ENCODE measurements around the gene MRPL41.

Gene MRPL41

DNA sequence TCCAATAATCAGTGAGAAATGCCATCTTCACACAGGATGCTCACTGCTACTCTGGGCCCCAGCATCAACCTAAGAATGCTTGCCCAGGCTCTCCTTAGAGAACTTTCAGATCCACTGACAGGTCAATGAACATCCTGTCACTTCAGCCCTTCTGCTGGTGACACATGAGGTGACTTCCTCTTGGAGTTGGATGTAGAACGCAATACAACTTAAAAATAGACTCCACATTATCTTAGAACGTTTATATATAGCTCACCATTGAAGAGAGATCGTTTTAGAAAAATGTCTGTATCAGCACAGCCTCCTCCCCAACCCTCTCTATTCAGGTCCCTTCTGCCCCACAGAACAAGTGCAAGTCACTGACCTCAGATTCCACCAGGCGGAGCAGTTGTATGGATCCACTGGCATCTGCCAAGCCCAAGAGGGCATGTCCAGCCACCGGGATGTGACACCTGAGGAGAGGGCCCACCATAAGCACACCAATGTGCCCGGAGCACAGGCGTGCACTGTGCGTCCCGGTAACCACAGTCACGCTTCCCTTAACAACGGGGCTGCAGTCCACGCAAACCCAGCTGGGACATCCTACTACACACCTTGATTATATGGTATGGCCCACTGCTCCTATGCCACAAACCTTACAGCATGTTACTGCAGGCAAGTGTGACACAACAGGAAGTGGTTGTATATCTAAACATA lies 24.2 kb downstream of the MRPL41 start:
- H3K4me3 ChIP-seq (ENCODE audit: low read depth, low read length): no peak overlapping the region
- DNase-seq (ENCODE audit: low read depth, low spot score): no peak
- POLR2A ChIA-PET: interaction anchor here (0.6 kb wide), 1 partner anchor 24 kb away, joined by 4 read pairs; the partner anchor contains the start of gene MRPL41
- TF ChIP-seq, protein P1, sequence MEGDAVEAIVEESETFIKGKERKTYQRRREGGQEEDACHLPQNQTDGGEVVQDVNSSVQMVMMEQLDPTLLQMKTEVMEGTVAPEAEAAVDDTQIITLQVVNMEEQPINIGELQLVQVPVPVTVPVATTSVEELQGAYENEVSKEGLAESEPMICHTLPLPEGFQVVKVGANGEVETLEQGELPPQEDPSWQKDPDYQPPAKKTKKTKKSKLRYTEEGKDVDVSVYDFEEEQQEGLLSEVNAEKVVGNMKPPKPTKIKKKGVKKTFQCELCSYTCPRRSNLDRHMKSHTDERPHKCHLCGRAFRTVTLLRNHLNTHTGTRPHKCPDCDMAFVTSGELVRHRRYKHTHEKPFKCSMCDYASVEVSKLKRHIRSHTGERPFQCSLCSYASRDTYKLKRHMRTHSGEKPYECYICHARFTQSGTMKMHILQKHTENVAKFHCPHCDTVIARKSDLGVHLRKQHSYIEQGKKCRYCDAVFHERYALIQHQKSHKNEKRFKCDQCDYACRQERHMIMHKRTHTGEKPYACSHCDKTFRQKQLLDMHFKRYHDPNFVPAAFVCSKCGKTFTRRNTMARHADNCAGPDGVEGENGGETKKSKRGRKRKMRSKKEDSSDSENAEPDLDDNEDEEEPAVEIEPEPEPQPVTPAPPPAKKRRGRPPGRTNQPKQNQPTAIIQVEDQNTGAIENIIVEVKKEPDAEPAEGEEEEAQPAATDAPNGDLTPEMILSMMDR (IDR thresholded peaks at IDR 0.05; ENCODE audit: insufficient read depth, low read length, missing control alignments): no peak
- CTCF ChIA-PET: interaction anchor here (5.3 kb wide), 1 partner anchor 13 kb away, joined by 91 read pairs; the partner anchor contains the start of gene ZMYND19

DNA sequence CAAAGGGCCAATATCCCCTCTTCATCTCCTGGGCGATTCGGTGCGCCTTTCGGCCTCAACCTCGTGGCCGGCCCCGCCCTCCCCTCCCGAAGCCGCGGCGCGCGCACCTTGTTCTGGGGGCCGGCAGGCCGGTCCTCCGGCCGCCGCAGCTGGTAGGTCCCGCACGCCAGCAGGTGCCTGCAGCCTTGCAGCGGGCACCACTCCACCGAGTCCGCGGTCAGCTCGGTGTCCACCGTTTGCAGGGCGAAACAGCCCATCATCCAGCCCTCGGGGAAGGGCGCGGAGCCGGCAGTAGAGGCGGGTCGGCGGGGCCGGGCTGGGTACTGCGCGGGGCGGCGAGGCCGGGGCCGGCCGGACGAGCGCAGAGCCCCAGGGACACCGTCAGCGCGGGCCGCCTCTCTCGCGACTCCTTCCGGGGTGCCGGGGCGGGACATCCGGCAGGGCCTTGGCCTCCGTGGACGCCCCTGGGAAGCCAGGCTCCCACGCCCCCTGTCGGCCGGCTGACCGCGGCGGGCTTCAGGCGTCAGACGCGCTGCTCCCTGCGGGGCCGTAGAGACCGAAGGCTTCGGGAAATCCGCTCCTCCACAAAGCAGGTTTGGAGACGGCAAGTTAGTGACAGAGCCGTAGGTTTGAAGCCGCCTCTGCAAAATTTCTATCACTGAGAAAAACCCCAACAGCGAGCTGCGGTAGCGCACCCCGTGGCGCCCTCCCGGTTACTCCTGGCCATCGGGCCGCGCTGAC lies 27.0 kb downstream of the MRPL41 start, which contains the start of gene DPH7:
TSS of gene DPH7 (minus strand) at position 408 of the 741 bp plus-strand sequence. CDS start at position 260, 148 bp downstream.
- peak; percentile 17 for DNase-seq (ENCODE audit: low read depth, low spot score)

DNA sequence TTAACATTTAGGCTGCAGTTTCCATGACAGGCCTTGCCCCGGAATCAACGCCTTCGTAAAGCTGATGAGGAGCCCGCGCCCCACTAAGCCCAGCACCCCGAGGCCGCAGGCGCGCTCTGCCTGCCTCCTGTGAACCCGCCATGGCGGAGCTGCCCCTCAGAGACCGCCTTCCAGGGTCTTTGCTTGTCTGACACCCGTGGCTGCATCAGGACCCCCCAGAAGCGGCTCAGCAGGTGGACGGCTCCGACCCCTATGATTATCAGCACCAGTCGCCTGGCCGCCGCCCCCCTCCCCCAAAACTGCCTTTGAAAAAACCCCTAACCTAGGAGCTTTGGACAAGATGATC lies 27.6 kb downstream of the MRPL41 start:
- TF ChIP-seq, protein P1 (IDR thresholded peaks at IDR 0.05; ENCODE audit: insufficient read depth, low read length, missing control alignments): no peak
- DNase-seq (ENCODE audit: low read depth, low spot score): no peak
- ChIA-PET CTCF (interaction anchor here (0.8 to 5.3 kb wide), 13 partner anchors 10 to 121 kb away, joined by 3 to 91 read pairs (median 6); partner anchors contain the start of genes MRPL41, PNPLA7 and ZMYND19), POLR2A (interaction anchor here (0.6 to 1.0 kb wide), 2 partner anchors 9 to 93 kb away, joined by 3 read pairs; no protein-coding TSS in a partner anchor)
- H3K4me3 ChIP-seq (ENCODE audit: low read depth, low read length): peak overlapping the region; percentile 95

More for the DNA sequence above, 27.0 kb downstream of the MRPL41 start, which contains the start of gene DPH7:
- ChIA-PET POLR2A (interaction anchor here (1.0 to 2.0 kb wide), 3 partner anchors 8 to 27 kb away, joined by 3 to 7 read pairs (median 4); partner anchors contain the start of gene MRPL41), CTCF (interaction anchor here (0.8 to 5.3 kb wide), 16 partner anchors 11 to 121 kb away, joined by 3 to 91 read pairs (median 6); partner anchors contain the start of genes MRPL41, PNPLA7 and ZMYND19)
- H3K4me3 ChIP-seq (ENCODE audit: low read depth, low read length): peak within 1 kb of the TSS; percentile 95
- TF ChIP-seq, protein P1 (IDR thresholded peaks at IDR 0.05; ENCODE audit: insufficient read depth, low read length, missing control alignments): peak; percentile 99

DNA sequence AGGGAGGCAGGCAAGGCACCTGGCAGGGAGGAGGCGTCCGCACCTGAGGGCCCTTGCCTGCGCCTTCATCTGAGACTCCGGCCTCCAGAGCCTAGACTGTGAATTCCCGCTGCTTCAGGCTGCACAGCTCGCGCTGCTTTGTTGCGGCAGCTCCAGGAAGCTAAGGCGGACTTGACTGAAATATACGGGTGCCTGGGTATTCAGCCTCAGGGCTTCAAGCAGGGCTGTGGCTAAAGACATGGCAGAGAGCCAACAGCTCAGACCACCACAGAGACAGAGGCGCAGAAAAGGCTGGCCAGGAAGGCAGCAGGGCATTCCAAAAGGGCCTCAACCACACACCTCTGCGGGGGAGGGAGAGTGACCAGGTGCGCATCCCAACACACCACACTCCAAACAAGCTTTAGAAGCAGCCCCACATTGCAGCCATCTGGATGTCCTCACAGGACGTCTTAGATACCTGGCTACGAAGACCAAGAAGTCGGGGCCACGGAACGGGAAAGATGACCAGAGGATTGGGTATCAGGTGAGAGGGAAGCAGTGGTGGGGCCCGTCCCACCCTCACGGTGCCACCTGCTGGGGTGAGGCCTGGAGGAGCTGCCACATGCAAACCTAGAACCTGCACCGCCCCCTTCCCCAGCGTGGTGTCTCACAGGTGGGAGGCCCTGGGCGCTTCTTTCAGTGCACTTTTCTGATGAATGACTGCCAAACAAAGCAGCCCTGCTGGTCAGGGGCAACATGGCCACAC lies 28.7 kb downstream of the MRPL41 start:
- ChIA-PET CTCF (interaction anchor here (1.2 to 5.3 kb wide), 8 partner anchors 9 to 120 kb away, joined by 3 to 91 read pairs (median 7); partner anchors contain the start of genes PNPLA7 and ZMYND19), POLR2A (no interaction called here)
- TF ChIP-seq, protein P1 (IDR thresholded peaks at IDR 0.05; ENCODE audit: insufficient read depth, low read length, missing control alignments): no peak
- no peak overlapping the region for H3K4me3 ChIP-seq (ENCODE audit: low read depth, low read length)
- DNase-seq (ENCODE audit: low read depth, low spot score): no peak

DNA sequence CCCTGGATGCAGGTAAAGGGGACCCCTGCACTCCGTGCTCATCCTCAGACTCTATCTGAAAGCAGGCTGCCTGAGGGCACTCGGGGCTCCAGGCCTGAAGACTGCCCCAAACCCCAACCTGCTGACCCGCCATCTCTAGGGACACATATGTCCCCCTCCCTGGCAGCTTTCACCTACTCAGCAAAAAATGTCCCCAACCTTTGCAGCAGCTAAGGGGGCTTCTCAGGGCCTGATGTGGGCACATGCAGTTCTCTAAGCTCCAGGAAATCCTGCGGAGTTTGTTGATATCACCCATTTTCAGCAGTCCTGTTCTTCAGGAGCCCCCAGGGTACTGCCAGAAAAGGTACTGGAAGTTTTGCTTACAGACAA lies 29.3 kb downstream of the MRPL41 start:
- TF ChIP-seq, protein P1 (IDR thresholded peaks at IDR 0.05; ENCODE audit: insufficient read depth, low read length, missing control alignments): no peak
- no peak overlapping the region for H3K4me3 ChIP-seq (ENCODE audit: low read depth, low read length)
- no peak for DNase-seq (ENCODE audit: low read depth, low spot score)
- POLR2A ChIA-PET: no interaction called here
- CTCF ChIA-PET: interaction anchor here (1.2 to 5.3 kb wide), 2 partner anchors 8 to 28 kb away, joined by 3 to 91 read pairs; partner anchors contain the start of gene ZMYND19
